ENCODE data around the gene FBXL17.

Gene FBXL17

DNA sequence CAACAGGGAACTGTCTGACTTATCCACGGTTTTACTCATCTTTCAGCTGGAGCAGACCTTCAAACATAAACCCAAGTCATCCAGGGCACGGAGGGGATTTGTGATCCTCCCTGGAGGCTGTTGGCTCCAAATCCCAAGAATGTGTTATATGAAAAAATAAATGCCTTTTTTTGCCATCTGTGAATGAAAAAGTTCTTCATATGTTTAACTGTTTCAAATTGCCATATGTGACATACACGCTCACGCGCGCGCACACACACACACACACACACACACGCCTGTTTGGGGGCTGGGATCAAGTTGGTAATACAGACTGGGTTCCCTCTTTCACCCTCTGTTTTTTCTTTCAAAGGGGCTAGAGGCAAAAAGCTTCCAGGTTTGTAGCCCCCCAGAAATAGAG is 546.8 kb downstream of the FBXL17 start:
- Histone ChIP-seq H3K4me2 (ENCODE audit: low read depth, low read length, poor library complexity, severe bottlenecking) (no peak overlapping the region), H3K9me2 (replicated peaks; ENCODE audit: low read depth, low read length) (no peaks in the 10 kb centered on the region), H3K9me3 (ENCODE audit: insufficient read depth, low read depth, low read length) (no peaks in the 10 kb centered on the region), H2AFZ (ENCODE audit: low read length) (no peak overlapping the region), H3F3A (ENCODE audit: low read depth) (no peaks in the 10 kb centered on the region), H3K9ac (ENCODE audit: low read depth, low read length, poor library complexity, severe bottlenecking) (no peak overlapping the region), H3K27me3 (ENCODE audit: insufficient read depth, low read length, poor library complexity, severe bottlenecking) (no peaks in the 10 kb centered on the region), H4K20me1 (ENCODE audit: insufficient read depth, low read length, poor library complexity, severe bottlenecking) (no peaks in the 10 kb centered on the region), H3K4me1 (ENCODE audit: insufficient read depth, low read length, poor library complexity, severe bottlenecking) (no peaks in the 10 kb centered on the region), H3K4me3 (ENCODE audit: low read length, poor library complexity, severe bottlenecking) (no peak overlapping the region), H3K36me3 (ENCODE audit: insufficient read depth, low read length) (no peaks in the 10 kb centered on the region), H3K79me2 (ENCODE audit: insufficient read depth, low read length) (no peaks in the 10 kb centered on the region)
- no peak for TF ChIP-seq EZH2phosphoT487 (IDR thresholded peaks at IDR 0.05; ENCODE audit: borderline replicate concordance)
- TF ChIP-seq, protein P1, sequence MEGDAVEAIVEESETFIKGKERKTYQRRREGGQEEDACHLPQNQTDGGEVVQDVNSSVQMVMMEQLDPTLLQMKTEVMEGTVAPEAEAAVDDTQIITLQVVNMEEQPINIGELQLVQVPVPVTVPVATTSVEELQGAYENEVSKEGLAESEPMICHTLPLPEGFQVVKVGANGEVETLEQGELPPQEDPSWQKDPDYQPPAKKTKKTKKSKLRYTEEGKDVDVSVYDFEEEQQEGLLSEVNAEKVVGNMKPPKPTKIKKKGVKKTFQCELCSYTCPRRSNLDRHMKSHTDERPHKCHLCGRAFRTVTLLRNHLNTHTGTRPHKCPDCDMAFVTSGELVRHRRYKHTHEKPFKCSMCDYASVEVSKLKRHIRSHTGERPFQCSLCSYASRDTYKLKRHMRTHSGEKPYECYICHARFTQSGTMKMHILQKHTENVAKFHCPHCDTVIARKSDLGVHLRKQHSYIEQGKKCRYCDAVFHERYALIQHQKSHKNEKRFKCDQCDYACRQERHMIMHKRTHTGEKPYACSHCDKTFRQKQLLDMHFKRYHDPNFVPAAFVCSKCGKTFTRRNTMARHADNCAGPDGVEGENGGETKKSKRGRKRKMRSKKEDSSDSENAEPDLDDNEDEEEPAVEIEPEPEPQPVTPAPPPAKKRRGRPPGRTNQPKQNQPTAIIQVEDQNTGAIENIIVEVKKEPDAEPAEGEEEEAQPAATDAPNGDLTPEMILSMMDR (conservative IDR thresholded peaks at IDR 0.05; ENCODE audit: low read length): no peak

DNA sequence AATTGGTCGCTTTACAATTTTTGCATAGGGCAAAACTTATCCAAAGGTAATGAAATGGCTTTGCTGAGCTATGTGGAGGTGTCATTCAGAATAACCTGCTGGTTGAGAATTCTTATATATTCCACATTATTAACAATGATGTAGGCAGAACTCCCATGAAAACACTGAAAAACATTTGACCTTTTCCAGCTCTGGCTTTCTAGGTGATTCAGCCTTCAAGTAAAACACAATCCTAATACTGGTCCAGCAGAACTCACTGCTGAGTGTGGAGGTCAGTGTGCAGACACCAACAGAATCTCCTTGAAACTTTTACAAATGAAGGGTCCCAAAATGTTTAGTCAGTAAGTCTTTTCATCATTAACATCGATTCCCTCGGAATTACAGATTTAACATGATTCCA is 549.2 kb downstream of the FBXL17 start:
- Histone ChIP-seq H3F3A (ENCODE audit: low read depth) (no peaks in the 10 kb centered on the region), H3K4me1 (ENCODE audit: insufficient read depth, low read length, poor library complexity, severe bottlenecking) (no peaks in the 10 kb centered on the region), H3K36me3 (ENCODE audit: insufficient read depth, low read length) (no peaks in the 10 kb centered on the region), H3K27me3 (ENCODE audit: insufficient read depth, low read length, poor library complexity, severe bottlenecking) (no peaks in the 10 kb centered on the region), H4K20me1 (ENCODE audit: insufficient read depth, low read length, poor library complexity, severe bottlenecking) (no peaks in the 10 kb centered on the region), H2AFZ (ENCODE audit: low read length) (no peak overlapping the region), H3K79me2 (ENCODE audit: insufficient read depth, low read length) (no peaks in the 10 kb centered on the region), H3K4me3 (ENCODE audit: low read length, poor library complexity, severe bottlenecking) (no peak overlapping the region), H3K9me2 (replicated peaks; ENCODE audit: low read depth, low read length) (no peaks in the 10 kb centered on the region), H3K9ac (ENCODE audit: low read depth, low read length, poor library complexity, severe bottlenecking) (no peak overlapping the region), H3K4me2 (ENCODE audit: low read depth, low read length, poor library complexity, severe bottlenecking) (no peak overlapping the region), H3K9me3 (ENCODE audit: insufficient read depth, low read depth, low read length) (no peaks in the 10 kb centered on the region)
- TF ChIP-seq, protein P1 (conservative IDR thresholded peaks at IDR 0.05; ENCODE audit: low read length): no peak
- TF ChIP-seq EZH2phosphoT487 (IDR thresholded peaks at IDR 0.05; ENCODE audit: borderline replicate concordance): no peak

DNA sequence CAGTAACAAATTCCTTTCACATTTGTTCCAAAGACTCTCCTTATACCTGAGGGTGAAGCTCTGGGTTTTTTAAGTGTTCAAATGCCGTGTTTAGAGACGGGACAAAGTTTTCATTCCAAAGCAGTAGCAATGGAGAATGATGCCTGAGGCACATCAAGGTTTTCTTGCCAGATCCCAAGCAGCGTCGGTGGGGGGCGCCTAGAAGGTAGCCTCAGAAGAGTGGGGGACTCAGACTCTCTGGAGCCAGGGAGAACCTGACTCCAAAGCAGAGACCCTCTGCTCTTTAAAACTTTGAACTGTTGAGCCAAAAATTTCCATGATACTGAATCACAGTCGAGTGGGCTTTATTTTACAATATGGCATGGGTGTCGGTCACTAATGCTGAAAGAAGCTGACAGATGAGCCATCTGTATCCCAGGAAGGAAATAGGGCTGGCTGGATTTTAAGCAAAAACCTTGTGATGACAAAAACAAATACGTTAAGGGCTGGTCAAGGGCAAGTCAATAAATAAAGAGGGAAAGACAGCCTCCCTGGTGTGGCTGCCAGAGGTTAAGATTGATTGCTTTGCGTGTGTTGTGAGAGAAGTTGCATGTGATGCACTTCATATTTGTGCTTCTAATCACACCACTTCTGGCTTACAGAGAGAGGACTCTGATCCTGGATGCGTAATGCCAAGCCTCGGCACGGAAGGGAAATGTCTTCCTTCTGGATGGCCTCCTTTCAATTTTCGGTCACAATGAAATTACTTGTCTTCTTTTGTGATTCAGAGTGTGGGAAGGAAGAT is 550.1 kb downstream of the FBXL17 start:
- H3K9ac ChIP-seq (ENCODE audit: low read depth, low read length, poor library complexity, severe bottlenecking): no peak overlapping the region
- H3K4me2 ChIP-seq (ENCODE audit: low read depth, low read length, poor library complexity, severe bottlenecking): no peak overlapping the region
- H4K20me1 ChIP-seq (ENCODE audit: insufficient read depth, low read length, poor library complexity, severe bottlenecking): no peaks in the 10 kb centered on the region
- H3F3A ChIP-seq (ENCODE audit: low read depth): no peaks in the 10 kb centered on the region
- no peak overlapping the region for H2AFZ ChIP-seq (ENCODE audit: low read length)
- H3K4me1 ChIP-seq (ENCODE audit: insufficient read depth, low read length, poor library complexity, severe bottlenecking): no peaks in the 10 kb centered on the region
- H3K79me2 ChIP-seq (ENCODE audit: insufficient read depth, low read length): no peaks in the 10 kb centered on the region
- no peak overlapping the region for H3K4me3 ChIP-seq (ENCODE audit: low read length, poor library complexity, severe bottlenecking)
- no peaks in the 10 kb centered on the region for H3K9me2 ChIP-seq (replicated peaks; ENCODE audit: low read depth, low read length)
- no peaks in the 10 kb centered on the region for H3K9me3 ChIP-seq (ENCODE audit: insufficient read depth, low read depth, low read length)
- H3K36me3 ChIP-seq (ENCODE audit: insufficient read depth, low read length): no peaks in the 10 kb centered on the region
- H3K27me3 ChIP-seq (ENCODE audit: insufficient read depth, low read length, poor library complexity, severe bottlenecking): no peaks in the 10 kb centered on the region
- TF ChIP-seq, protein P1 (conservative IDR thresholded peaks at IDR 0.05; ENCODE audit: low read length): no peak
- no peak for TF ChIP-seq EZH2phosphoT487 (IDR thresholded peaks at IDR 0.05; ENCODE audit: borderline replicate concordance)
